HG03457 (cell line): ENCODE data around the gene PTPRCAP.

Experiments used
- ATAC-seq: cut with Tn5 transposase; IDR thresholded peaks from one replicate; pipeline ENCODE4 v1.9.1; 2021; ENCODE audit warnings: moderate number of reproducible peaks; ENCODE audit not compliant: unreplicated experiment

PTPRCAP gene

DNA sequence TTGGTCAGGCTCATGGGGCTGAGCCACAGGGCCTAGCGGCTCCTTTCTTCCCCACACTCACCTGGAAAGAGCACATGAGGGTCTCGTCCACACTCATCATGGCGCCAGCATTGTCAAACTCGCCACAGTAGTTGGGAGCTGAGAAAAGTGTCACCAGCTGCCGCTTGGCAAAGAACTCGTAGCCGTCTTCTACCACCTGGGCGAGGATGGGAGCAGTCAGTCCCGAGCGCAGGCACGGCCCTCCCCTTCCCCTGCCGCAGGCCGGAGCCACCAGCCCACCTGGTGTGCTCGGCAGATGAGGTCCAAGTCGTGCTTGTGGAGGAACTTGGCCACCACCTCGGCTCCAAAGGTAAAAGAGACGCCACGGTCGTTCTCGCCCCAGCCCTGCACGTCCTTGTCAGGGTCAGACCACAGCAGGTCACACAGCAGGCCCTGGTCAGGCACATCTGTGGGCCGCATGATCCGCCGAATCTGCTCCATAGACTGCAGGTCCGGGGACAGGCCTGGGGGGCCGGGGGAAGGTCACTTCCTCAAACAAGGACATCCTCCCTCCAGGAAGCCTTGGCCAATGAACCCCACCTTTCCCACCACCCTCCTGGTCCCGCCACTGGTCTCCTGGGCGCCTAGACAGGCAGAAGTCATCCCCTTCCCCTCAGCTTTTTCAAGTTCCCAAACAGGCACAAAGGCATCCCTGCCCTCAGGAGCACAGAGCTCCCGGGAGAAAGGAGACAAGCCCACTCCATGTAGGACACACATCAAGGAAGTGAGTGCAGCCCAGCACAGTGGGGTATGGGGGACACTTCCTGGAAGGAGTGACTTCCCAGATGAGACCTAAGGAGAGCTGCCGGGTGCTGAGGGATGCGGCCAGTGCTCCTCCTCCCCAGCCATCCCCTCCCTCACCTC lies 38.6 kb downstream of the PTPRCAP start:
- no peak for ATAC-seq

DNA sequence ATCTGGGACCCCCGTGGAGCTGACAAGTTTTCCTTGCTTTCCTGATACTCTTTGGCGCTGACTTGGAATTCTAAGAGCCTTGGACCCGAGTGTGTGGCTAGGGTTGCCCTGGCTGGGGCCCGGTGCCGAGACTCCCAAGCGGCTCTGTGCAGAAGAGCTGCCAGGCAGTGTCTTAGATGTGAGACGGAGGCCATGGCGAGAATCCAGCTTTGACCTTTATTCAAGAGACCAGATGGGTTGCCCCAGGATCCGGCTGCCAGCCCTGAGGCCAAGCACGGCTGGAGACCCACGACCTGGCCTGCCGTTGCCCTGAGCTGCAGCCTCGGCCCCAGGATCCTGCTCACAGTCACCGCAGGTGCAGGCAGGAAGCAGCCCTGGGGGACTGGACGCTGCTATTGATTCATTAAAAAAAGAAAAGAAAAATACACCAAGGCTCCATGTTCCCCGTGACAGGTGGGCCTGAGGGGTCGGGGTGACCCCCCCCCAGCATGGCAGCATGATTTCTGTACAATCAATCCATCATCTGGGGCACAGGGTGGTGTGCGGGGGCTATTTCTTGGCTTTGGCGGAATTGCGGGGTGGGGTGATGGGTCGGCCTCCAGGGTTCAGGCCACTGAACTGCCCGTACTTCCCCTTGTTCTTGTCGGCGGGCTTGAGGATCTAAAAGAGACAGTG lies 39.4 kb downstream of the PTPRCAP start:
- no peak for ATAC-seq

- ATAC-seq: no peak
Observed at GRCh38 chr11:67397536-67397935, 39.9 kb downstream of the PTPRCAP start.

- ATAC-seq: no peak
Observed at GRCh38 chr11:67396587-67397389, 40.7 kb downstream of the PTPRCAP start.

GRCh38 chr11:67396259-67396581 lies 41.3 kb downstream of the PTPRCAP start:
- ATAC-seq: no peak

- no peak for ATAC-seq
Observed at GRCh38 chr11:67395555-67396258, 41.8 kb downstream of the PTPRCAP start.

DNA sequence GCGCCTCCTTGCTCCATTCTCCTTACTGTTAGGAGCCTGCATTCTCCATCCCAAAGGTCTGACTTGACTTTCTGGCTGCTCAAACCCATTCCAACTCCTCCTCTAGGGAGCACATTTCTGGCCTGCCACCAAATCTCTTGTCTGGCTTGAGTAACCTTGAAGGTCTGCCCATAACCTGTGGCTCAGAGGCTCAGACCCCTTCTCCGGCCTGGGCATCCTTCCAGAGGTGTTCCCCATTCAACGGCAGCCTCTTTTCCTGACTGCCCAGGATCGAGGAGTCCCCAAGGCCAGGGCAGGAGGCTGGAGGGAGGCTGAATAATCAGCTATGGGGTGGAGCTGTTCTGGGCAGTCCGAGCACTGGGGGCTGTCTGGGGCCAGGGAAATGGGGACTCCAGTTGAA lies 43.5 kb downstream of the PTPRCAP start:
- no peak for ATAC-seq

- no peak for ATAC-seq
Observed at GRCh38 chr11:67393437-67393836, 44.0 kb downstream of the PTPRCAP start.

GRCh38 chr11:67392183-67392715 lies 45.2 kb downstream of the PTPRCAP start:
- ATAC-seq: no peak

DNA sequence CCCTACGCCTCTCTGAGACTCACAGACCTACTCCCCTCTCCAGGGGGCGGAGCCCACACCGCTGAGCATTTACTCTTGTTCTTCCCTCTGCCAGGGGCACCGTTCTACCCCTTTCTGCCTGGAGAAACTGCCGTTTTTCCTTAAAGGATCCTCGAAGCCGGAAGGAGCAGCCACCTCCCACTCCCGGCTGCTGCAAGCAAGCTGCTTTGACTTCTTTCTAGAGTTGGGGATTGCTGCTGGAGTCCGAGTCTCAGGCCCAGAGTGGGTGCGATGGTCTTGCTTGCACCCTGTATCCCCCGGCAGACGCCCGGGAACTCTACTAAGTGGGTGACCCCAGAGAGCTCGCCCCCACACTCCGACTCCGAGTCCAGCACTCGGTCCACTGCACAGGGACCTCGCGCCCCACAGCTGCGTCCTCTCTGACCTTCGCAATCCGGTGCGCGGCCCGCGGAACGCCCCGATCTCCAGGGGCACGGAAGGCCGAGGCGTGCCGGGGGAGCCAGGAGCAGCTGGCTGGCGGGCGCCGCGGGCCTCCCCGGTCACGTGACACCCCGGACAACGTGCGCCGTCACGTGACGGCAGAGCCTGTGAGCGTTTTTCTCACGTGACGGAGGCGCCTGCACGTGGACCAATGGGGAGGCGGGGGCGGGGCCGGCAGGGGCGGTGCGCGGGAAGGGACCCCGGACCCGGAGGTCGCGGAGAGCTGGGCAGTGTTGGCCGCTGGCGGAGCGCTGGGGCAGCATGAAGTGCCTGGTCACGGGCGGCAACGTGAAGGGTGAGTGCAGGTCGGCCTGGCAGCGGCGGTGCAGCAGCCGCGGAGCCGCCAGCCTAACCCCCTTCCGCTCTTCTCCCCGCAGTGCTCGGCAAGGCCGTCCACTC lies 45.9 kb downstream of the PTPRCAP start, which contains the start of gene RAD9A:
Gene RAD9A (plus strand): TSS at position 683 of the 879 bp plus-strand sequence. CDS start 59 bp downstream, at position 742.
- ATAC-seq: peak; percentile 38

DNA sequence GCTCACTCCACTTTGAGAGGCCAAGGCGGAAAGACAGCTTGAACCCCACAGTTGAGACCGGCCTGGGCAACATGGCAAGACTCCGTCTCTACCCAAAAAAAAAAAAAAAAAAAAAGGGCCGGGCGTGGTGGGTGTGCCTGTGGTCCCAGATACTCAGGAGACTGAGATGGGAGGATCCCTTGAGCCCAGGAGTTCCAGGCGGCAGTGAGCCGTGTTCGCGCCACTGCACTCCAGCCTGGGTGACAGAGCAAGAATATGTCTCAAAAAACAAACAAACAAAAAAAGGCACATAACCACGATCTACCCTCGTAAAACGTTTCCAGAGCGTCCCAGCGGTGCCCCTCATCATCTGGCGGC lies 46.6 kb downstream of the PTPRCAP start:
- no peak for ATAC-seq

- no peak for ATAC-seq
Observed at GRCh38 chr11:67389477-67389876, 48.0 kb downstream of the PTPRCAP start.

DNA sequence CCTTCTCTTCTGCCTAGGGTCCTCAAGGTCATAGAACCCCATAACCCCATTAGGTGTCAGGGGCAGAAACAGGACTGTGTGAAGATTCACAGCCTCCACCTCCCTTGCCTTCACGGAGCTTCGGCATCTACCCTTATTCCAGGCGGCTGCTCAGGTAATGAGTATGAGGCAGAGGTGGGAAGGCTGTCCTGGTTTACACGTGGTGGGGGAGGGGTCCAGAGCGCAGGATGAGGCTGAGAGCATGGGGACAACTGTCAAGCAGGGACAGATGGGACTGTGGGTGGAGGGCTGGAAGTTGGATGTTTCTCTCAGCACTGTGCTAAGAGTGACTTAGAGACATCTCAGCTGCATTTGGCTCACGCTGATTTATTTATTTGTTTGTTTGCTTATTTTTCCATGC lies 50.0 kb downstream of the PTPRCAP start:
- ATAC-seq: no peak

DNA sequence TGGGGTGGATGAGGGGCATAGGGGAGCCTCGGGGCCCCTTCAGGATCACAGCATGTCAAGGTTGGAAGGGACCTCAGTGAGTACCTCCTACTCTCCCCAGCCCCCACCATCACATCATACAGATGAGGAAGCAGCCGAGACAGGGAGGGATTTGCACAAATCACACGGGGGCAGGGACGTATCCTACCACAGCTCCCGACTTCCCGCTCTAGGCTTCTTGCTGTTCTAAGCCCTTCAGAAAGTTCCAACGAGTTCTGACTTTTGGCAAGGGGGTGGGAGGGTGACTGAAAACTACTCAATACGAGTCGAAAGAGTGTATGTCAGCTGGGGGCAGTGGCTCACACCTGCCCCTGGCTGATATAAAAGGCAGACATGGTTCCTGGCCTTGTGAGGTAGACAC lies 50.4 kb downstream of the PTPRCAP start:
- no peak for ATAC-seq
